AG10803 (cell line): ENCODE measurements around the gene MYOM3.
A peak's percentile ranks its signal among the peaks of the same experiment; 100 is the strongest.

Experiments
- DNase-seq: peaks from one replicate; pipeline ENCODE4 v3.0.0; 2010; ENCODE audit warnings: low read depth
- H3K4me3 ChIP-seq: 2 replicates; pipeline ENCODE4 v1.5.1; 2011; ENCODE audit warnings: mild to moderate bottlenecking, low read length, control low read depth
- TF ChIP-seq, protein P1 (sequence below): conservative IDR thresholded peaks from 2 replicates; pipeline ENCODE4 v1.5.1; 2011; ENCODE audit warnings: mild to moderate bottlenecking, low read length, control low read depth, inconsistent platforms

MYOM3 gene

DNA sequence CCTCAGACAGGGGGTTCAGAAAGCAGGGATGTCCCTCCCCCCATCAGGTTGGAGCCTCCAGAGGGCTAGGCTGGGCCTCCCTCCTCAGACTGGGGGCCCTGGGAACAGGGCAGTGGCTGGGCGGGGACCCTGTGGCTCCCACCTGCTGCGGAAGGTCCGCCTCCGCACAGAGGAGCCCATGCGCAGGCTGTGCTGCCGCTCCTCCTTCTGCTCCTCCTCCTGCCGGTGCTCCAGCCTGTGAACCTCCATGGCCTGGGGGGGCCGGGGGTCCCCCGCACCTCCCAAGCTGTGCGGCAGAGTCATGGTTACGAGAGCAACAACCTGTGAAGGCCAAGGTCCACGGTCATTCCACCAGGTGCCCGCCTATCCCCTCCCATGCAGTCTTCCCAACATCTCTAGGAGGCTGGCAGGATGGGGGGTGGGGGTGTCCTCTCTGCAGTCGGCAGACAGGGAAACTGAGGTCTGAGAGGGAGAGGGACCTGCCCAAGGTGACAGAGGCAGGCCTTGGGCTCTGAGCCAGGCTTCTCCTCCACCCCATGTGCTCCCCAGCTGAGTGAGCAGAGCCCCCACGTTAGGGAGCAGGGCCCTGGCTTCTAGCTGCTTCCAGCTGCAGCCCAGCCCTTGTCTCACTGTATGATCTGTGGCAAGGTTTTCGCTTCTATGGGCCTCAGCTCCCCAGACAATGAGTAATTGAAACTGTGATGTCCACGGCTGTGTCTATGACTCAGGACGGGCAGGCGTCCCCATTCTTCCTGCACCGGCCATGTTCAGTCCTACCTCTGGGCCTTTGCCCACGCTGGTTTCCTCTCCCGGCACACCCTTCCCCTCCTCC, 3.4 kb downstream of the MYOM3 start:
- no peak overlapping the region for H3K4me3 ChIP-seq
- TF ChIP-seq, protein P1, sequence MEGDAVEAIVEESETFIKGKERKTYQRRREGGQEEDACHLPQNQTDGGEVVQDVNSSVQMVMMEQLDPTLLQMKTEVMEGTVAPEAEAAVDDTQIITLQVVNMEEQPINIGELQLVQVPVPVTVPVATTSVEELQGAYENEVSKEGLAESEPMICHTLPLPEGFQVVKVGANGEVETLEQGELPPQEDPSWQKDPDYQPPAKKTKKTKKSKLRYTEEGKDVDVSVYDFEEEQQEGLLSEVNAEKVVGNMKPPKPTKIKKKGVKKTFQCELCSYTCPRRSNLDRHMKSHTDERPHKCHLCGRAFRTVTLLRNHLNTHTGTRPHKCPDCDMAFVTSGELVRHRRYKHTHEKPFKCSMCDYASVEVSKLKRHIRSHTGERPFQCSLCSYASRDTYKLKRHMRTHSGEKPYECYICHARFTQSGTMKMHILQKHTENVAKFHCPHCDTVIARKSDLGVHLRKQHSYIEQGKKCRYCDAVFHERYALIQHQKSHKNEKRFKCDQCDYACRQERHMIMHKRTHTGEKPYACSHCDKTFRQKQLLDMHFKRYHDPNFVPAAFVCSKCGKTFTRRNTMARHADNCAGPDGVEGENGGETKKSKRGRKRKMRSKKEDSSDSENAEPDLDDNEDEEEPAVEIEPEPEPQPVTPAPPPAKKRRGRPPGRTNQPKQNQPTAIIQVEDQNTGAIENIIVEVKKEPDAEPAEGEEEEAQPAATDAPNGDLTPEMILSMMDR, result no peak
- peak; percentile 89 for DNase-seq

DNA sequence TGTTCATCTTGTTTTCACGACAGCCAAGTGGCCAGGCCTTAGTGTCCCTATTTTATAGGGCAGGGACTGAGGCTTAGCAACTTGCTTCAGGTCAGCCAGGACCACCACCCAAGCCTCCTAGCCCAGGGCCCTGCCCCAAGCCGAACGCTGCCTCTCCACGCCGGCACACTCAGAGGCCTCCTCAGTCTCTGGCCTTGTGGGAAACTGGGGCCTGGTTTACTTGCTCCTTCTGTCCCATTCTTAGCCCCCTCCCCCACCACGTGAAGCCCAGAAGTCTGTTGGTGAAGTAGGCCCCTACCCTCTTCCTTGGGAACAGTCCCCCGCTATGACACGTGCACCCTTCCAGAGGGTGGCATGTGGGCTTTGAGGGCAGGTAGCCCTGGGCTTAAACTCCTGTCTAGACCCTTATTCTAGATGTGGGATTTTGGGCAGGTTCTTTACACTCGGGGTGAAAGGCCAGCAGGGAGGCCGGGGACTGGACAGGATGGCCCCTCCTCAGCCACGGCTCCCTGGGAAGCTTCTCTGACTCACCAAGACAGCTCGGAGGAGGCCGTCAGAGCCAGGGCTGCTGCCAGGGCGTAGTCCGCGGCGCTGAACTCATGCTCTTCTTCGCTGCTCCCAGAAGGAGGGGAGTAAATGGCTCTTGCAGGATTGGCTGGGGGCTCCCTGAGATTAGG, 4.3 kb downstream of the MYOM3 start:
- TF ChIP-seq, protein P1, result no peak
- H3K4me3 ChIP-seq, result no peak overlapping the region
- peak; percentile 51 for DNase-seq

DNA sequence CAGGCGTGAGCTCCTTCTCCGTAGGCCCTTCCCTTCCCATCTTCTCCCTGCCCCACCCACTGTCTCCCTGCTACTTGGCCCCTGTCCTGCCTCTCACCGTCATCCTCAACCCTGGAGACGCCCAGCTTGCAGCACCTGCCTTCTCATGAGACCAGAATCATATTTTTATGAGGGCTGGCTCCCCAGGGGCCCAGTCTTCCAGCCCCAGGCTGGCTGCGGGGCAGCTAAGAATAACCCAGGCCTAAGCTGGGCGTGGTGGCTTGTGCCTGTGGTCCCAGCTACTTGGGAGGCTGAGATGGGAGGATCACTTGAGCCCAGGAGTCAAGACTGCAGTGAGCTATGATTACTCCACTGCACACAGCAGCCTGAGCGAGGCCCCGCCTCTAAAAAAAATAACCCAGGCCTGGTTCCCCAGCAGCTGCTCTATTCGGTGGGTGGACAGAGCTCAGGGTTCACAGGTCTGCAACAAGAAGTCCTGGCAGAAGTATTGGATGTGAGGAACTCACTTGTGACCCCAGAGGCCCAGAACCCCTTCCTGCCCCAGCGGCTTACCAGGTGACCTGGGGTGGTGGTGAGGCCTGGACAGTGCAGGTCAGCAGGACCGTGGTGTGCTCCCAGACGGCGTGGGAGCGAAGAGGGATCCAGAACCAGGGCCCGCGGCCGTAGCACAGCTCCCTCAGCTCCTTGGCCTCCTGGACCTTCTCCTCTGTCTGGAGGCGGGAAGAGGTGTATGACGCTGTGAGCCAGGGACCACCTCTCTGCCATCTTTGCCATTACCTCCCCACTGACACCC, 6.4 kb downstream of the MYOM3 start:
- DNase-seq, result no peak
- no peak overlapping the region for H3K4me3 ChIP-seq
- TF ChIP-seq, protein P1, result no peak

DNA sequence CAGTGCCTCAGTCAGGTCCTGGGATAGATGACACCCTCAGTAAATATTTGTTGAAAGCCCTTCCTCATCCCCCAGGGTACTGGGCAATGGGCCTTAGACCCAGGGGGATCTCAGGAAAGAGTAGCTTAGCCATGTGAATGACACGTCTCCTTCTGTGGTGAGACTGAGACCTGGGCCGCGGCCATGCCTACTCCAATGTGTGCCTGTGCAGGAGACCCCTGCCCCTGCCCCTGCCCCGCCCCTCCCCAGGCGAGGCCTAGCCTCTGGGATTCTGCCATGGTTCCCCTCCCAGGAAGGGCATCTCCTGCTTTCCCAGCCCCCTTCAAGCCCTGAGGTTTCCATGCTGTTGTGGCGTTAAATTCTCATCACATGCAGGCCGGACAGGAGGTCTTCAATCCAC, 7.1 kb downstream of the MYOM3 start:
- TF ChIP-seq, protein P1, result no peak

DNA sequence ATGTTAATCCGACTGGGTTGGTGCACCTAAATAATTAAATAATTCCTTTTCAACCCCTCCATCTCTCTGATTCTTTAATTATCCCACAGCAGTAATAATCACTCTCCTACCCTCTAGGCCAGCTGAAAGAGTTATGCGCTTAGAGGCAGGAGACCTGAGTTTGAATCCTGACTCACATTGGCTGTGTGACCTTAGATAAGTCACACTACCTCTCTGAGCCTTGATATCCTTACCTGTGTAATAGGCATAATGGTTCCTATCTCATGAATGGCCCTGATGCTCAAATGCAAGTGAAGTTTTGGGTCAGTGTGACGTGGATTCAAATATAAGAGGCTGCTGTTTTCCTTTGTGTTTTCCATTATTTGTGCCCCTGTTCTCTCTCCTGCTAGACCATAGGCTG, 8.1 kb downstream of the MYOM3 start:
- H3K4me3 ChIP-seq, result no peak overlapping the region
- TF ChIP-seq, protein P1, result no peak
- no peak for DNase-seq

More for the DNA sequence above, 7.1 kb downstream of the MYOM3 start:
- DNase-seq, result no peak
- no peak overlapping the region for H3K4me3 ChIP-seq

DNA sequence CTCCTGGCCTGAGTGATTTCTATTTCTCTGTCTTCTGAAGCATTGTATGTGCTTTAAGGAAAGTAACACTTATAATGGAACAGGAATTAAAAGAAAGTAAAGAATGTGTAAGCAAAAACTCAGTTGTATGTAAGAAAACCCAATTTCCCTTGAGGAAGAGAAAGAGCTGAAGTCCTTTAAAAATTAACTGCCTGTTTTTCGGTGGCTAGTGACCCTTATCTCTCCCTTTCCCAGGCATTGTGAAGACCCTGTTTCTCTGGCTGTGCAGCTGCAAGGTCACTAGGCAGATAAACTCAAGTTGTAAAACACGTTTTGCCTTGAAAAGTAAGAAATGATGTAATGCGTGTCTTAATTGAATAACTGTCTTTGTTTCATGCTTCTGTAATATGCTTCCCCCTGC, 8.5 kb downstream of the MYOM3 start:
- H3K4me3 ChIP-seq, result no peak overlapping the region
- no peak for DNase-seq
- TF ChIP-seq, protein P1, result no peak
